Natural killer cell (primary cell): ENCODE results near the gene STK16. TPM values are rescaled to one million over a fixed set of nuclear protein-coding genes. Genes with fewer than 3 reads are reported as not detected.

ENCODE experiments used
- ATAC-seq, 3 donors: fragments of 150-1000 bp in 2 of 3; fragments of 200-7000 bp in 1 of 3; cut with Tn5 transposase; 1 replicate in 1 of 3; 2 replicates in 2 of 3; pipeline ENCODE4 v1.10.0; 2021; ENCODE audit warnings: mild to moderate bottlenecking in 2 of 3, moderate library complexity in 2 of 3
- DNase-seq, 2 donors: peaks; one replicate each; pipeline versions ENCODE4 v3.0.0 to v3.0.0-alpha.2; 2013 to 2021; ENCODE audit warnings: mixed read lengths in 1 of 2
- H3K27ac ChIP-seq: one replicate; pipeline ENCODE4 v1.5.1; 2013; ENCODE audit warnings: mild to moderate bottlenecking, low read length
- H3K27me3 ChIP-seq: one replicate; pipeline ENCODE4 v1.6.1; 2013; ENCODE audit warnings: low read length; ENCODE audit not compliant: control insufficient read depth, insufficient read depth
- H3K36me3 ChIP-seq: one replicate; pipeline ENCODE4 v1.6.1; 2013; ENCODE audit warnings: low read length; ENCODE audit not compliant: control insufficient read depth, insufficient read depth
- H3K4me1 ChIP-seq: one replicate; pipeline ENCODE4 v1.6.1; 2013; ENCODE audit warnings: low read length; ENCODE audit not compliant: control insufficient read depth, insufficient read depth
- H3K4me3 ChIP-seq: one replicate; pipeline ENCODE4 v1.5.1; 2013; ENCODE audit warnings: low read length
- H3K9me3 ChIP-seq: one replicate; pipeline ENCODE4 v1.6.1; 2013; ENCODE audit warnings: low read length; ENCODE audit not compliant: control insufficient read depth, insufficient read depth
- H3K27ac Mint-ChIP-seq, 2 donors: one replicate each; pipeline ENCODE4 v1.8.0; 2022; ENCODE audit warnings: mild to moderate bottlenecking in 2 of 2, mixed read lengths in 2 of 2, moderate library complexity in 1 of 2
- H3K27me3 Mint-ChIP-seq, 2 donors: one replicate each; pipeline ENCODE4 v1.8.0; 2022; ENCODE audit warnings: low read depth in 2 of 2, mixed read lengths in 2 of 2
- H3K36me3 Mint-ChIP-seq: one replicate; pipeline ENCODE4 v1.8.0; 2022; ENCODE audit warnings: mixed read lengths
- H3K4me1 Mint-ChIP-seq, 2 donors: one replicate each; pipeline ENCODE4 v1.8.0; 2022; ENCODE audit warnings: mixed read lengths in 2 of 2
- H3K4me3 Mint-ChIP-seq: one replicate; pipeline ENCODE4 v1.8.0; 2022; ENCODE audit warnings: mild to moderate bottlenecking, moderate library complexity, mixed read lengths
- H3K9me3 Mint-ChIP-seq, 2 donors: one replicate each; pipeline ENCODE4 v1.8.0; 2022; ENCODE audit warnings: mixed read lengths in 2 of 2
- WGBS: methylation state at CpG from one replicate; pipeline ENCODE4 v1.1.7; 2013; ENCODE audit warnings: missing lambda C conversion rate; ENCODE audit not compliant: insufficient coverage; 5-methylcytosine and 5-hydroxymethylcytosine counted together
- intact Hi-C: fragments of 100-400 bp; cut with micrococcal nuclease; formaldehyde crosslinking; loops from one replicate; pipeline ENCODE4 v1.14.2; 2022
- total RNA-seq, 4 donors: library from RNA; stranded (reverse); fragments of 120-200 nt in 1 of 4; gene quantifications; one replicate each; pipeline versions ENCODE4 v1.2.3 to v1.2.4, GENCODE V29; 2013 to 2022
- TF ChIP-seq, protein P1 (sequence below): fragments of 200-600 bp; IDR thresholded peaks from one replicate; pipeline ENCODE4 v1.8.0; 2022; ENCODE audit warnings: antibody characterized with exemption

STK16 gene
- total RNA-seq, 3 donors from 2014 or later (not counting 1 experiment from before 2014, with no cell fraction given) = 28.7 to 32.5 (median 32.4) TPM

DNA sequence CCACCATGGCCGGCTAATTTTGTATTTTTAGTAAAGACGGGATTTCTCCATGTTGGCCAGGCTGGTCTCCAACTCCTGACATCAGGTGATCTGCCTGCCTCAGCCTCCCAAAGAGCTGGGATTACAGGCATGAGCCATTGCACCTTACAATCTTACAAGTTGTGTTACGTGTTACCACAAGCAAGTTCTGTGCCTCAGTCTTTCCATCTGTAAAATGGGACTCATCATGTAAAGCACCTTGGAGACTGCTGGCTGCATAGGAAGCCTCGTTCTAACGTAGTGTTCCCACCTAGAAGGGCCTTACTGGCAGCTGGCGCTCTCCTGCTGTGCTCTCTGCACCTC lies 43.9 kb downstream of the STK16 start:
- Mint-ChIP-seq H3K27ac (no peak overlapping the region), H3K9me3 (no peaks in the 10 kb centered on the region), H3K27me3 (no peaks in the 10 kb centered on the region), H3K4me3 (no peak overlapping the region), H3K36me3 (no peaks in the 10 kb centered on the region), H3K4me1 (peaks cover 3 to 8% of the 10 kb centered on the region in 2 donors)
- no peaks in the 10 kb centered on the region for H3K4me1 ChIP-seq
- intact Hi-C loops = no loop called here
- no peaks in the 10 kb centered on the region for H3K27me3 ChIP-seq
- DNase-seq = no peak
- no peak overlapping the region for H3K27ac ChIP-seq
- TF ChIP-seq, protein P1, sequence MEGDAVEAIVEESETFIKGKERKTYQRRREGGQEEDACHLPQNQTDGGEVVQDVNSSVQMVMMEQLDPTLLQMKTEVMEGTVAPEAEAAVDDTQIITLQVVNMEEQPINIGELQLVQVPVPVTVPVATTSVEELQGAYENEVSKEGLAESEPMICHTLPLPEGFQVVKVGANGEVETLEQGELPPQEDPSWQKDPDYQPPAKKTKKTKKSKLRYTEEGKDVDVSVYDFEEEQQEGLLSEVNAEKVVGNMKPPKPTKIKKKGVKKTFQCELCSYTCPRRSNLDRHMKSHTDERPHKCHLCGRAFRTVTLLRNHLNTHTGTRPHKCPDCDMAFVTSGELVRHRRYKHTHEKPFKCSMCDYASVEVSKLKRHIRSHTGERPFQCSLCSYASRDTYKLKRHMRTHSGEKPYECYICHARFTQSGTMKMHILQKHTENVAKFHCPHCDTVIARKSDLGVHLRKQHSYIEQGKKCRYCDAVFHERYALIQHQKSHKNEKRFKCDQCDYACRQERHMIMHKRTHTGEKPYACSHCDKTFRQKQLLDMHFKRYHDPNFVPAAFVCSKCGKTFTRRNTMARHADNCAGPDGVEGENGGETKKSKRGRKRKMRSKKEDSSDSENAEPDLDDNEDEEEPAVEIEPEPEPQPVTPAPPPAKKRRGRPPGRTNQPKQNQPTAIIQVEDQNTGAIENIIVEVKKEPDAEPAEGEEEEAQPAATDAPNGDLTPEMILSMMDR = no peak
- 88% methylated on average over 6 of the region's 6 CpGs for WGBS
- H3K9me3 ChIP-seq = no peaks in the 10 kb centered on the region
- H3K4me3 ChIP-seq = no peak overlapping the region
- H3K36me3 ChIP-seq = peaks cover 20% of the 10 kb centered on the region
- no peak for ATAC-seq

DNA sequence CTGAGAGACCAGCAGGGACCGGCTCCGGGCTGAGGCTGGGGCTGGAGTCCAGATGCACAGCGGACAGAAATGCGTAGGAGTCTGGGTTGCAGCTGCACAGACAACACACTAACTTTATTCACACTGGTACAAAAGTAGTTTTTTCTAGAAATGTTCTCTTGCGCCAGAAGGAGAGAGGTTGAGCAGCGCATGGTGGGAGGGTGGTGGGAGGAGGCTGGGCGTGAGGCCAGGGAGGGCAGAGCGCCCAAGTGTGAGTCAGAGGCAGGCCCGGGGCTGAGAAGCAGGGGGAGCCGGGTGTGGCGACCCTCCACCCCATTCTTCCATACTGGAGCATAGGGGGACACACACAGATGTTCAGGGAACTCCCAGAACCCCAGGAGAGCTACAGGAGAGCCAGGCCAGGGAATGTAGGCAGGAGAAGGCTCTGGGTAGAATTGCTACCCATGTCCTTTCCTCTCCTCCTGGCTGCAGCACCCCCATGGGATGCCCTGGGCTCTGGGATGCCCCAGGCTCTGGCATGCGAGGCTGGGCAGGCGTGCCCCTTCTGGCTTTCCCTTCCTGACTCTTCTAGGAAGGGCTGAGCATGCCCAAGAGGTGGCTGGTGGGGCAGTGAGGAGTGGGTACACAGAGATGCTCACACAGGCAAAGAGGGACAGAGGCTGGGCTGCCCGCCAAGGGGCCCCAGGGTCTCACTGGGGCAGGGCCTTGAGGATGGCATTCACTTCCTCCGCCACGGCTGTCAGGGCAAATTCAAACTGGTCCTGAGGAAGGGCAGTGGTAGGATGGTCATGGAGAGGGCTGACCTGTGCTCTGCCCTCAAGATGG lies 44.5 kb downstream of the STK16 start:
- Histone ChIP-seq H3K27ac (no peak overlapping the region), H3K4me1 (peaks cover 5% of the 10 kb centered on the region), H3K36me3 (peaks cover 15% of the 10 kb centered on the region), H3K4me3 (no peak overlapping the region), H3K9me3 (no peaks in the 10 kb centered on the region), H3K27me3 (no peaks in the 10 kb centered on the region)
- H3K36me3 Mint-ChIP-seq = no peaks in the 10 kb centered on the region
- TF ChIP-seq, protein P1 = no peak
- no peaks in the 10 kb centered on the region for H3K27me3 Mint-ChIP-seq
- peaks cover 6 to 13% of the 10 kb centered on the region in 2 donors for H3K4me1 Mint-ChIP-seq
- H3K27ac Mint-ChIP-seq = no peak overlapping the region
- ATAC-seq (no peak), DNase-seq (no peak)
- 84% methylated on average over 16 of the region's 16 CpGs for WGBS
- no peak overlapping the region for H3K4me3 Mint-ChIP-seq
- H3K9me3 Mint-ChIP-seq = no peaks in the 10 kb centered on the region
- intact Hi-C loops = no loop called here

DNA sequence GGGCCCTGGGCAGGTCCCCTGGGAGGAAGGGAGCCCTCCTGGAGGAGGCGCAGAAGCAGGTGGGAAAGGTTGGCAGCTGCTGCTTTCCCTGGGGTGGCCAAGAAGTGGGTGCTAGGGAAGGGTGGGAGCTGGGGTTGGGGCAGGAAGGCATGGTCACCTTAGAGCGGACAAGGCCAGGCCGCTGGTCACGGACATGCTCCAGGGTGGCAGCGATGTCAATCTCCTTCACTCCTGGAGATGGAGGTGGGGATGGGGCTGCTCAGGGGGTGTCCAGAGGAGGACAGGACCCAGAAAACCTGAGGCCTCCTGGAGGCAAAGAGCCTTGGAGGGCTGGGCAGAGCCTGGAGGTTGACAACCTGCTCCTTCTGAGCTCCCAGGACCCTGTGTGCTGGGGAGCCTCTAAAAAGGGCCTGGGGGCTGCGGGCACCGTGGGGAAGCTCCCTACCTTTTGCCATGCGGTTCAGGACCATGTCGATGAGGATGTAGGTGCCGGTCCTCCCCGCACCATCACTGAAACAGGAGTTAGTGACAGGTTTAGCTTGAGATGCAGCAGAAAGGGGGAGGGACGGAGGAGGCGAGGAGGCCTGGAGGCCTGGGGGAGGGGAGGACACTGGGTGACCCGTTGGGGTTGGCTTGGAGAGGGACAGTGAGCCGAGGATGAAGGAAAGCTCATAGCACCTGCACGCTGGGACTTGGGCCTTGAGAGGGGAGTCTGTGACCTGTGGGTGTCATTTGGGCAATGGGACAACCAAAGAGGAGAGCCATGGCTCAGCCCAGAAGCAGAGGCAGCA lies 45.3 kb downstream of the STK16 start:
- peaks cover 10% of the 10 kb centered on the region for H3K4me1 ChIP-seq
- no peaks in the 10 kb centered on the region for H3K9me3 Mint-ChIP-seq
- ATAC-seq (no peak), DNase-seq (no peak)
- H3K9me3 ChIP-seq = no peaks in the 10 kb centered on the region
- peaks cover 6 to 17% of the 10 kb centered on the region in 2 donors for H3K4me1 Mint-ChIP-seq
- peaks cover 8% of the 10 kb centered on the region for H3K36me3 ChIP-seq
- intact Hi-C loops = no loop called here
- H3K36me3 Mint-ChIP-seq = no peaks in the 10 kb centered on the region
- no peaks in the 10 kb centered on the region for H3K27me3 ChIP-seq
- H3K27ac ChIP-seq = no peak overlapping the region
- no peak overlapping the region for H3K4me3 Mint-ChIP-seq
- peak overlapping the region in 1 of 2 donors; percentile 31 for H3K27ac Mint-ChIP-seq
- 91% methylated on average over 16 of the region's 16 CpGs for WGBS
- TF ChIP-seq, protein P1 = no peak
- H3K27me3 Mint-ChIP-seq = no peaks in the 10 kb centered on the region
- H3K4me3 ChIP-seq = no peak overlapping the region
